H54 (cell line): ENCODE measurements around the gene VSTM2B.
"Not testable (repeated sequence)": the region's sequence is repeated elsewhere in the genome, so short reads cannot be mapped to it uniquely, and the experiment has no call there.

Source experiments
- DNase-seq: peaks from one replicate; pipeline ENCODE4 v3.0.0; 2011; ENCODE audit warnings: low spot score, mixed read lengths; ENCODE audit not compliant: insufficient read length
- FAIRE-seq: peaks from 3 replicates; lab custom pipeline; 2011; peaks lifted over from hg19 to GRCh38; lab: Jason Lieb, UNC
- POLR2A ChIP-seq: IDR thresholded peaks from 2 replicates; pipeline ENCODE4 v1.6.1; 2011; ENCODE audit warnings: low read depth, mild to moderate bottlenecking, low read length

Gene VSTM2B

GRCh38 chr19:29535214-29535831 is 9.5 kb downstream of the VSTM2B start:
- no peak for TF ChIP-seq POLR2A
- no peak for DNase-seq
- FAIRE-seq, result no peak

- DNase-seq, result no peak
- no peak for TF ChIP-seq POLR2A
- no peak for FAIRE-seq
Measured at GRCh38 chr19:29535984-29536508, 10.3 kb downstream of the VSTM2B start.

- no peak for FAIRE-seq
- no peak for TF ChIP-seq POLR2A
- no peak for DNase-seq
Measured at GRCh38 chr19:29537181-29537580, 11.4 kb downstream of the VSTM2B start.

- DNase-seq (no peak), FAIRE-seq (no peak)
- TF ChIP-seq POLR2A, result no peak
Measured at GRCh38 chr19:29537601-29538000, 11.8 kb downstream of the VSTM2B start.

- FAIRE-seq (no peak), DNase-seq (no peak)
- TF ChIP-seq POLR2A, result no peak
Measured at GRCh38 chr19:29538146-29538545, 12.4 kb downstream of the VSTM2B start.

GRCh38 chr19:29538651-29539050 is 12.9 kb downstream of the VSTM2B start:
- FAIRE-seq (no peak), DNase-seq (no peak)
- TF ChIP-seq POLR2A, result no peak

- TF ChIP-seq POLR2A, result no peak
- FAIRE-seq (no peak), DNase-seq (no peak)
Measured at GRCh38 chr19:29539131-29539530, 13.3 kb downstream of the VSTM2B start.

- DNase-seq (no peak), FAIRE-seq (no peak)
- TF ChIP-seq POLR2A, result no peak
Measured at GRCh38 chr19:29539670-29540069, 13.9 kb downstream of the VSTM2B start.

GRCh38 chr19:29540114-29540513 is 14.3 kb downstream of the VSTM2B start:
- DNase-seq (no peak), FAIRE-seq (no peak)
- TF ChIP-seq POLR2A, result no peak

GRCh38 chr19:29541473-29542253 is 15.9 kb downstream of the VSTM2B start:
- no peak for TF ChIP-seq POLR2A
- FAIRE-seq (no peak), DNase-seq (no peak)

- FAIRE-seq, result no peak
Measured at GRCh38 chr19:29542327-29542726, 16.5 kb downstream of the VSTM2B start.

GRCh38 chr19:29542776-29543175 is 17.0 kb downstream of the VSTM2B start:
- DNase-seq (no peak), FAIRE-seq (no peak)
- no peak for TF ChIP-seq POLR2A

More at GRCh38 chr19:29542327-29542726, 16.5 kb downstream of the VSTM2B start:
- no peak for DNase-seq
- TF ChIP-seq POLR2A, result no peak

GRCh38 chr19:29543381-29543780 is 17.6 kb downstream of the VSTM2B start:
- no peak for FAIRE-seq
- no peak for DNase-seq
- no peak for TF ChIP-seq POLR2A

GRCh38 chr19:29544656-29545360 is 19.0 kb downstream of the VSTM2B start:
- DNase-seq (no peak), FAIRE-seq (no peak)
- no peak for TF ChIP-seq POLR2A

- DNase-seq, FAIRE-seq: not testable (repeated sequence)
Measured at GRCh38 chr19:29545447-29545846, 19.7 kb downstream of the VSTM2B start.
